Heart left ventricle (tissue), 16 donors: ENCODE results near the gene CXCL16. TPM values are rescaled to one million over a fixed set of nuclear protein-coding genes. Genes with fewer than 3 reads are reported as not detected.

Experiments
- ATAC-seq, 4 donors: fragments of 200-7000 bp; cut with Tn5 transposase; one replicate each; pipeline ENCODE4 v1.9.1; 2020 to 2022; ENCODE audit warnings: moderate library complexity in 4 of 4, mild to moderate bottlenecking in 3 of 4, moderate number of reproducible peaks in 1 of 4
- DNase-seq, 5 donors: peaks; one replicate each; pipeline ENCODE4 v3.0.0-alpha.2; 2020
- H3K27ac ChIP-seq, 12 donors: fragments of 200-600 bp; sonication (generic) in 4 of 12; one replicate each; pipeline versions ENCODE4 v1.5.0 to v1.8.0; 2016 to 2022; ENCODE audit warnings: mild to moderate bottlenecking in 2 of 12
- H3K27me3 ChIP-seq, 9 donors: fragments of 200-600 bp; sonication (generic) in 2 of 9; one replicate each; pipeline versions ENCODE4 v1.5.1 to v1.8.0; 2016 to 2022; ENCODE audit warnings: mild to moderate bottlenecking in 3 of 9
- H3K36me3 ChIP-seq, 9 donors: fragments of 200-600 bp; sonication (generic) in 2 of 9; one replicate each; pipeline versions ENCODE4 v1.5.0 to v1.8.0; 2018 to 2022; ENCODE audit warnings: mild to moderate bottlenecking in 2 of 9
- H3K4me1 ChIP-seq, 12 donors: fragments of 200-600 bp; sonication (generic) in 4 of 12; one replicate each; pipeline versions ENCODE4 v1.5.0 to v1.8.0; 2016 to 2022; ENCODE audit warnings: mild to moderate bottlenecking in 3 of 12
- H3K4me3 ChIP-seq, 12 donors: fragments of 200-600 bp; sonication (generic) in 4 of 12; one replicate each; pipeline versions ENCODE4 v1.5.0 to v1.8.0; 2017 to 2022; ENCODE audit warnings: mild to moderate bottlenecking in 9 of 12, moderate library complexity in 4 of 12
- H3K9me3 ChIP-seq, 12 donors: fragments of 200-600 bp; sonication (generic) in 4 of 12; one replicate each; pipeline versions ENCODE4 v1.5.0 to v1.8.0; 2016 to 2022; ENCODE audit warnings: mild to moderate bottlenecking in 1 of 12
- CTCF ChIP-seq, 12 donors: fragments of 200-600 bp; sonication (generic) in 4 of 12; IDR thresholded peaks; one replicate each; pipeline versions ENCODE4 v1.5.0 to v1.8.0; 2018 to 2022; ENCODE audit warnings: antibody characterized with exemption in 12 of 12, mild to moderate bottlenecking in 5 of 12
- POLR2A ChIP-seq, 2 donors: fragments of 450-650 bp; IDR thresholded peaks; one replicate each; pipeline ENCODE4 v1.6.1; 2017; ENCODE audit warnings: antibody characterized with exemption in 2 of 2, mild to moderate bottlenecking in 2 of 2, moderate library complexity in 2 of 2
- WGBS, 4 donors: extraction: QIAGEN DNeasy Blood & Tissue Kit in 2 of 4; methylation state at CpG; one replicate each; pipeline versions ENCODE4 v1.1.5 to v1.1.7; 2013 to 2018; 5-methylcytosine and 5-hydroxymethylcytosine counted together
- intact Hi-C, 10 donors: fragments of 100-400 bp; cut with DNase I; formaldehyde crosslinking; loops; one replicate each; pipeline versions ENCODE4 v1.11.1 to v1.14.2; 2022
- polyA plus RNA-seq, 2 donors: library from polyadenylated mRNA; stranded (reverse); fragments of 200-250 nt; gene quantifications; one replicate each; pipeline ENCODE4 v1.2.3, GENCODE V29; 2013
- total RNA-seq, 9 donors: library from RNA; depleted of rRNA in 2 of 9; stranded (reverse); fragments of >200 nt in 2 of 9; fragmentation: NEBNext Ultra II Directional in 3 of 9; extraction: Animal tissue kit (Norgen Biotek cat#: 25700) in 3 of 9; gene quantifications; one replicate each; pipeline versions ENCODE4 v1.1.0 to v1.2.4, GENCODE V29; 2016 to 2023
- donor health status: ischemic (EF 13 %, LVEDD 7.1; RV severe dilation, severe dysfunction).
- donor health status: healthy with polysubstance abuse.
- donor health status: DM: no; HTN: yes; CAD: no.
- donor health status: DM: no; HTN: no; CAD: no.
- donor health status: ischemic (EF 25% LVEDD 6.9; RV normal size, moderate dysfunction).
- donor health status: ischemic (EF 25% LVEDD 5.7; RV mildly dilated, moderate dysfunction).
- donor health status: healthy.
- donor health status: DM: yes; HTN: yes; CAD: no.
- donor health status: ischemic (EF 35%, LVEDD 5.7; RV mildly dilated, moderate dysfunction).
- donor health status: nonischemic (EF 11% LVEDD 7.7; RV severe dilation, severe dysfunction).
- donor health status: DM: yes; HTN: yes; CAD: no.
- donor health status: PGD.
- donor health status: ischemic (EF 29% LVEDD 5.4; RV normal size, mild dysfunction).
- donor health status: nonischemic (EF 23%, LVEDD 6.1; RV moderate dilation, normal function).

The CXCL16 gene
- total and polyA plus RNA-seq, 11 donors, result 1.3 to 42.5 (median 4.2) TPM

DNA sequence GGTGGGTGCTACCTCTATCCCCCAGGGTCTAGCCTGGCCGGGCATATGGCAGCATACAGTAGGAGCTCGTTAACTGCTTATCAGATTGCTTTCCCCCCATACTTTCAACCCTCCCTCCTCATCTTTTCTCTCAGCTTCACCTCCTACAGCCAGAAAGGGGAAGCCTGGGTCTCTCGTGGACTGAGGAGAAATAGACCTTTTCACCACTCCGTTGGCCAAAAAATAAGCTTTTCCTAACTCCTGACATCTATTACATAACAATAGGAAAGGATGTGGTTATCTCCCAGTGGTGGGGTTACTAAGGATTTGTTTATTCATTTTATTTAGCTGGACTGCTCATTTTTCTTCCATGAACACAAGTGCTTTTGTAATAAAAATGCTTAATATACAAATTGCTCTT lies 9.0 kb upstream of the CXCL16 start:
- Histone ChIP-seq H3K27me3 (peaks cover 0 to 41% (median 22%) of the 10 kb centered on the region in 9 donors), H3K27ac (peak overlapping the region in 5 of 12 donors; percentile 20 to 83 (median 55)), H3K4me1 (peaks cover 0 to 24% (median 1%) of the 10 kb centered on the region in 12 donors), H3K9me3 (no peaks in the 10 kb centered on the region), H3K4me3 (no peak overlapping the region), H3K36me3 (no peaks in the 10 kb centered on the region)
- intact Hi-C loops, result no loop called here
- DNase-seq (no peak), ATAC-seq (peak in 1 of 4 donors; percentile 32)
- TF ChIP-seq POLR2A (IDR thresholded peaks at IDR 0.05) (no peak), CTCF (IDR thresholded peaks at IDR 0.05) (no peak)
- WGBS, 4 donors, result 46 to 61% (median 52%) methylated on average over 4 of the region's 4 CpGs

GRCh38 chr17:4747847-4748246 lies 8.1 kb upstream of the CXCL16 start:
- Histone ChIP-seq H3K4me3 (no peak overlapping the region), H3K9me3 (no peaks in the 10 kb centered on the region), H3K27ac (peak overlapping the region in 6 of 12 donors; percentile 4 to 83 (median 62)), H3K27me3 (peaks cover 0 to 41% (median 21%) of the 10 kb centered on the region in 9 donors), H3K36me3 (no peaks in the 10 kb centered on the region), H3K4me1 (peaks cover 0 to 24% (median 1%) of the 10 kb centered on the region in 12 donors)
- 3 to 16% (median 8%) methylated on average over 5 of the region's 5 CpGs for WGBS, 4 donors
- TF ChIP-seq POLR2A (IDR thresholded peaks at IDR 0.05) (no peak), CTCF (IDR thresholded peaks at IDR 0.05) (no peak)
- intact Hi-C loops, result no loop called here
- ATAC-seq, result peak; percentile 71 to 88 (median 77)
- DNase-seq, result no peak

DNA sequence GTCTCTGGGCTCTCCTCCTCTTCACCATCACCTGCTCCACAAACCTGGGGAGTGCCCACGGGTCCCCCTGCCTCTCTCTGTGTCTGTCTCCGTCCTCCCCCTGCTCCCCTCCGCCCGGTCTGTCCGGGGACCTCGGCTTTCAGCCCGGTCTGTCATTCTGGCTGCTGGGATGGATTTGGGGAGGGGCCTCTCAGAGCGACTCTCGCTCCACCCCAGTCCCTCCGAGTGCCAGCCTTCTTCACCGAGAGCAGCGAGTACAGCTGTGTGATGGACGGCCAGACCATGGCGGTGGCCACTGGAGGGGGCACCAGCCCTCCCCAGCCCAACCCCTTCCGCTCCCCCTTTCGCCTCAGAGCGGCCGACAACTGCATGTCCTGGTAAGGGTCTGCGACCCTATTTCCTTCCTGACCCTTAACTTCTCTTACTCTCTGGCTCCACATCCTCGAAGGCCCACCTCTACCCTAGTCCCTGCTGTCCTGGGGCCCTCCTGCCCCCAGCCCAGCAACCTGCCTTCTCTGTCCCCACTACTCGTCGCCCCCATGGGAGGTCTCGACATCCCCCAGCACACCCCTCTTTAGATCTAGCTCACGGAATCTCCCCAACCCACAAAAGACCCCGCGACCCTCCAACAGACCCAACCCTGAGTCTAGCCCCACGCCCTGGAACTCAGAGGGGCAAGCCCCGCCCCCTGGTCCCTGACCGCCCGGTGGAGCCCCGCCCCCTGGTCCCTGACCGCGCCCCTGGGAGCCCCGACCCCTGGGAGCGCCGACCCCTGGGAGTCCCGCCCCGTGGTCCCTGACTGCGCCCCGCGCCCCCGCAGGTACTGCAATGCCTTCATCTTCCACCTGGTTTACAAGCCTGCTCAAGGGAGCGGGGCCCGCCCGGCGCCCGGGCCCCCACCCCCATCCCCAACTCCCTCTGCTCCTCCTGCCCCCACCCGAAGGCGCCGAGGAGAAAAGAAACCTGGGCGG lies 5.6 kb upstream of the CXCL16 start:
- ATAC-seq (peak in 2 of 4 donors; percentile 8 to 17), DNase-seq (no peak)
- peaks cover 0 to 22% (median 1%) of the 10 kb centered on the region in 12 donors for H3K4me1 ChIP-seq
- H3K27ac ChIP-seq, result no peak overlapping the region
- H3K4me3 ChIP-seq, result no peak overlapping the region
- H3K9me3 ChIP-seq, result no peaks in the 10 kb centered on the region
- intact Hi-C loops, result loop anchor here in 1 of 10 donors (5.0 kb wide), 1 partner anchor 37 kb away; no protein-coding TSS in a partner anchor
- TF ChIP-seq CTCF (IDR thresholded peaks at IDR 0.05) (no peak), POLR2A (IDR thresholded peaks at IDR 0.05) (no peak)
- 12 to 22% (median 16%) methylated on average over 43 to 51 of the region's 51 CpGs for WGBS, 4 donors
- no peaks in the 10 kb centered on the region for H3K36me3 ChIP-seq
- H3K27me3 ChIP-seq, result peaks cover 0 to 28% (median 14%) of the 10 kb centered on the region in 9 donors

GRCh38 chr17:4743898-4744297 lies 4.2 kb upstream of the CXCL16 start:
- Histone ChIP-seq H3K9me3 (no peaks in the 10 kb centered on the region), H3K36me3 (no peaks in the 10 kb centered on the region), H3K4me3 (no peak overlapping the region), H3K27ac (no peak overlapping the region), H3K4me1 (peaks cover 0 to 30% (median 6%) of the 10 kb centered on the region in 12 donors), H3K27me3 (peaks cover 0 to 31% (median 14%) of the 10 kb centered on the region in 9 donors)
- 87 to 92% (median 89%) methylated on average over 9 of the region's 9 CpGs for WGBS, 4 donors
- no peak for ATAC-seq
- no peak for DNase-seq
- intact Hi-C loops, result loop anchor here in 1 of 10 donors (5.0 kb wide), 1 partner anchor 38 kb away; no protein-coding TSS in a partner anchor
- TF ChIP-seq POLR2A (IDR thresholded peaks at IDR 0.05) (no peak), CTCF (IDR thresholded peaks at IDR 0.05) (no peak)
